GM21786 (cell line): Measurements from ENCODE around the gene DCLRE1B.

Source experiments
- ATAC-seq: cut with Tn5 transposase; IDR thresholded peaks from one replicate; pipeline ENCODE4 v1.9.1; 2021; ENCODE audit not compliant: unreplicated experiment

DCLRE1B gene

GRCh38 chr1:113904674-113905434 is at the start of gene DCLRE1B, which contains the start of gene AP4B1:
Gene DCLRE1B (plus strand): TSS chr1:113905326. CDS start chr1:113905587, 261 bp downstream.
Gene AP4B1 (minus strand): TSS chr1:113904799. CDS start chr1:113904717, 82 bp downstream.
- ATAC-seq = peak; percentile 86

- ATAC-seq = no peak
Measured at GRCh38 chr1:113855630-113856400, 49.3 kb upstream of the DCLRE1B start.

- no peak for ATAC-seq
Measured at GRCh38 chr1:113856401-113856790, 48.7 kb upstream of the DCLRE1B start.

GRCh38 chr1:113857776-113858175 is 47.4 kb upstream of the DCLRE1B start:
- ATAC-seq = no peak

GRCh38 chr1:113858418-113858817 is 46.7 kb upstream of the DCLRE1B start:
- peak; percentile 39 for ATAC-seq

GRCh38 chr1:113858982-113859381 is 46.1 kb upstream of the DCLRE1B start:
- no peak for ATAC-seq

GRCh38 chr1:113859478-113860175 is 45.5 kb upstream of the DCLRE1B start:
- ATAC-seq = peak; percentile 87

- ATAC-seq = no peak
Measured at GRCh38 chr1:113860891-113861290, 44.2 kb upstream of the DCLRE1B start.

- ATAC-seq = no peak
Measured at GRCh38 chr1:113861641-113862040, 43.5 kb upstream of the DCLRE1B start.

GRCh38 chr1:113868387-113869083 is 36.6 kb upstream of the DCLRE1B start:
- ATAC-seq = no peak

- ATAC-seq = no peak
Measured at GRCh38 chr1:113870778-113871177, 34.3 kb upstream of the DCLRE1B start.

- peak; percentile 90 for ATAC-seq
Measured at GRCh38 chr1:113871597-113872113, 33.5 kb upstream of the DCLRE1B start, which contains the start of gene PTPN22. Gene PTPN22 (minus strand): TSS chr1:113871712.

- ATAC-seq = no peak
Measured at GRCh38 chr1:113872219-113872935, 32.7 kb upstream of the DCLRE1B start.

- ATAC-seq = no peak
Measured at GRCh38 chr1:113874012-113874879, 30.9 kb upstream of the DCLRE1B start.

- ATAC-seq = peak; percentile 37
Measured at GRCh38 chr1:113875714-113876113, 29.4 kb upstream of the DCLRE1B start.

- ATAC-seq = no peak
Measured at GRCh38 chr1:113876176-113876575, 28.9 kb upstream of the DCLRE1B start.

- no peak for ATAC-seq
Measured at GRCh38 chr1:113879739-113880038, 25.4 kb upstream of the DCLRE1B start.

- no peak for ATAC-seq
Measured at GRCh38 chr1:113881661-113882060, 23.5 kb upstream of the DCLRE1B start.
